PC-3 (cell line): ENCODE measurements around the gene CDH4.

Source experiments
- CTCF ChIP-seq: fragments of 300-600 bp; sonication (generic); conservative IDR thresholded peaks from 2 replicates; pipeline ENCODE4 v1.5.1; 2017; ENCODE audit warnings: antibody characterized with exemption, low read depth, mild to moderate bottlenecking, low read length
- EZH2phosphoT487 ChIP-seq: fragments of 300-600 bp; sonication (generic); IDR thresholded peaks from 2 replicates; pipeline ENCODE4 v1.6.1; 2018; ENCODE audit warnings: mild to moderate bottlenecking, antibody characterized with exemption, low read length, borderline replicate concordance

- TF ChIP-seq CTCF, result no peak
- no peak for TF ChIP-seq EZH2phosphoT487
Measured at GRCh38 chr20:61454053-61454452, 202.0 kb downstream of the CDH4 start.
